Osteoblast (primary cell): ENCODE measurements around the gene MSRB1. TPM values are rescaled to one million over a fixed set of nuclear protein-coding genes. Genes with fewer than 3 reads are reported as not detected.

Source experiments
- DNase-seq: peaks from one replicate; pipeline ENCODE4 v3.0.0; 2011; ENCODE audit warnings: low spot score, mixed read lengths; ENCODE audit not compliant: insufficient read length; ENCODE audit errors: missing footprints
- H2AFZ ChIP-seq: 2 replicates; pipeline ENCODE4 v1.6.0; 2011; ENCODE audit warnings: mild to moderate bottlenecking, low read length
- H3K27ac ChIP-seq: 2 replicates; pipeline ENCODE4 v1.5.1; 2011; ENCODE audit warnings: mild to moderate bottlenecking, low read depth, low read length, moderate library complexity
- H3K27me3 ChIP-seq: 2 replicates; pipeline ENCODE4 v1.6.0; 2012; ENCODE audit warnings: mild to moderate bottlenecking, control low read depth, inconsistent platforms, low read length, moderate library complexity; ENCODE audit not compliant: insufficient read depth
- H3K36me3 ChIP-seq: 2 replicates; pipeline ENCODE4 v1.5.1; 2011; ENCODE audit warnings: mild to moderate bottlenecking, low read length, control low read depth, moderate library complexity; ENCODE audit not compliant: insufficient read depth
- H3K4me1 ChIP-seq: 2 replicates; pipeline ENCODE4 v1.5.1; 2011; ENCODE audit warnings: mild to moderate bottlenecking, low read length, control low read depth, moderate library complexity; ENCODE audit not compliant: insufficient read depth
- H3K4me2 ChIP-seq: 2 replicates; pipeline ENCODE4 v1.6.0; 2011; ENCODE audit warnings: mild to moderate bottlenecking, low read length; ENCODE audit not compliant: insufficient read depth
- H3K4me3 ChIP-seq: fragments of 200-600 bp; sonication (generic); 3 replicates; pipeline ENCODE4 v1.5.1; 2012; ENCODE audit warnings: mild to moderate bottlenecking, low read length, inconsistent platforms; ENCODE audit not compliant: insufficient read depth
- H3K79me2 ChIP-seq: 2 replicates; pipeline ENCODE4 v1.6.0; 2012; ENCODE audit warnings: mild to moderate bottlenecking, low read length, control low read depth, inconsistent platforms; ENCODE audit not compliant: insufficient read depth
- H3K9me3 ChIP-seq: 2 replicates; pipeline ENCODE4 v1.5.1; 2011; ENCODE audit warnings: low read depth, low read length, control low read depth
- H4K20me1 ChIP-seq: 2 replicates; pipeline ENCODE4 v1.6.0; 2012; ENCODE audit warnings: mild to moderate bottlenecking, low read length, control low read depth; ENCODE audit not compliant: insufficient read depth
- total RNA-seq: library from RNA; depleted of rRNA; stranded (reverse); fragments of >200 nt; gene quantifications from 2 replicates; pipeline ENCODE4 v1.2.3, GENCODE V29; 2012
- TF ChIP-seq, protein P1 (sequence below): IDR thresholded peaks from 2 replicates; pipeline ENCODE4 v1.5.1; 2011; ENCODE audit warnings: mild to moderate bottlenecking, low read depth, low read length, moderate library complexity; ENCODE audit errors: extremely low read depth

Gene MSRB1
- total RNA-seq, 1 donor: 18.1 TPM

DNA sequence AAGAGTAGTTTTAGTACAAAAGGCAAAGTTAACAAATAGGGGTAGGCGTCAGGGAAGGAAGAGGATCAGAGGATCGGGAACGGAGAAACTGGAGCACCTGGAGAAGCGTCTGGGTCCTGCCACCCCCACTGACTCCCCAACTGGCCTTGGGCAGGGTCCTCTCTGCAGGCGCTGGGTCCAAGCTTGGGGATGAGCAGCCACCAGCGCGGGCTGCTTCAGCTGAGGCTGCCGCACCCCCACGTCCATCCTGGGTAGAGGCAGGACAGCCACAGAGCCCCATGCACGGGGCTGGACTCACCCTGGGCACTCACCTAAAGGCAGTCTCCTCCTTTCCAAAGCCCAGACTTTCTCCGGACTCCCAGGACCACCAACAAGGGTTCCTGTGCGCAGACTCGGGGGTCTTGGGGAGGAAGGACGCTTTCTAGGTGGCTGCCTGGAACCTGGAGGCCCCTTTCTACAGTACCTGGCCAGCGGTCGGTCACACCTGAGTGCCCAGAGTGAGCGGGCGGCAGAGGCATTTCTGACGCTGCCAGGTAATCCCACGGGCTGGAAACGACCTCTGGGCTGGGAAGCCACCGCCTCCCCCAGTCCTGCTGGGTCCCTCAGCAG lies 25.8 kb downstream of the MSRB1 start:
- Histone ChIP-seq H4K20me1 (peaks cover 3% of the 10 kb centered on the region), H3K27me3 (peaks cover 64% of the 10 kb centered on the region), H3K36me3 (no peaks in the 10 kb centered on the region), H3K27ac (no peak overlapping the region), H3K9me3 (no peaks in the 10 kb centered on the region), H3K79me2 (no peaks in the 10 kb centered on the region), H2AFZ (no peak overlapping the region), H3K4me3 (no peak overlapping the region), H3K4me2 (no peak overlapping the region), H3K4me1 (no peaks in the 10 kb centered on the region)
- TF ChIP-seq, protein P1, sequence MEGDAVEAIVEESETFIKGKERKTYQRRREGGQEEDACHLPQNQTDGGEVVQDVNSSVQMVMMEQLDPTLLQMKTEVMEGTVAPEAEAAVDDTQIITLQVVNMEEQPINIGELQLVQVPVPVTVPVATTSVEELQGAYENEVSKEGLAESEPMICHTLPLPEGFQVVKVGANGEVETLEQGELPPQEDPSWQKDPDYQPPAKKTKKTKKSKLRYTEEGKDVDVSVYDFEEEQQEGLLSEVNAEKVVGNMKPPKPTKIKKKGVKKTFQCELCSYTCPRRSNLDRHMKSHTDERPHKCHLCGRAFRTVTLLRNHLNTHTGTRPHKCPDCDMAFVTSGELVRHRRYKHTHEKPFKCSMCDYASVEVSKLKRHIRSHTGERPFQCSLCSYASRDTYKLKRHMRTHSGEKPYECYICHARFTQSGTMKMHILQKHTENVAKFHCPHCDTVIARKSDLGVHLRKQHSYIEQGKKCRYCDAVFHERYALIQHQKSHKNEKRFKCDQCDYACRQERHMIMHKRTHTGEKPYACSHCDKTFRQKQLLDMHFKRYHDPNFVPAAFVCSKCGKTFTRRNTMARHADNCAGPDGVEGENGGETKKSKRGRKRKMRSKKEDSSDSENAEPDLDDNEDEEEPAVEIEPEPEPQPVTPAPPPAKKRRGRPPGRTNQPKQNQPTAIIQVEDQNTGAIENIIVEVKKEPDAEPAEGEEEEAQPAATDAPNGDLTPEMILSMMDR: no peak
- peak; percentile 84 for DNase-seq

DNA sequence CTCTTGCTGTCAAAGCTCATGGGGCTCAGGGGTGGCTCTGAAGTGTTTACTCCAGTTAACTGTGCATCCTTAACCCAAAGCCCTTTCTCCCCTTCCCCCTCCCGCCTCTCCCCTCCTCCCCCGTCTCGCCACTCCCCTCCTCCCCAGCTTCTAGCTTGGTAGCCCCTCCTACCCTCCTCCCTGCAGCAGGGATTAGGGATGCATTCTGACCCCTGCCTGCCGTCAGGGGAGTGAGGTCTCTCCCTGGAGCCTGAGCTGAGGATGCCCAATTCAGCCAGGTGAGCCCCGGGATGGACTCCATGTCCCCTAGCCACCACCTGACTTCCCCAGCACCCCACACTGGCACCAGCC lies 26.4 kb downstream of the MSRB1 start:
- no peak overlapping the region for H2AFZ ChIP-seq
- H3K4me3 ChIP-seq: no peak overlapping the region
- TF ChIP-seq, protein P1: no peak
- DNase-seq: peak; percentile 74
- no peak overlapping the region for H3K4me2 ChIP-seq
- peaks cover 3% of the 10 kb centered on the region for H4K20me1 ChIP-seq
- H3K36me3 ChIP-seq: no peaks in the 10 kb centered on the region
- H3K4me1 ChIP-seq: no peaks in the 10 kb centered on the region
- H3K27me3 ChIP-seq: peaks cover 63% of the 10 kb centered on the region
- H3K27ac ChIP-seq: no peak overlapping the region
- no peaks in the 10 kb centered on the region for H3K9me3 ChIP-seq
- H3K79me2 ChIP-seq: no peaks in the 10 kb centered on the region

DNA sequence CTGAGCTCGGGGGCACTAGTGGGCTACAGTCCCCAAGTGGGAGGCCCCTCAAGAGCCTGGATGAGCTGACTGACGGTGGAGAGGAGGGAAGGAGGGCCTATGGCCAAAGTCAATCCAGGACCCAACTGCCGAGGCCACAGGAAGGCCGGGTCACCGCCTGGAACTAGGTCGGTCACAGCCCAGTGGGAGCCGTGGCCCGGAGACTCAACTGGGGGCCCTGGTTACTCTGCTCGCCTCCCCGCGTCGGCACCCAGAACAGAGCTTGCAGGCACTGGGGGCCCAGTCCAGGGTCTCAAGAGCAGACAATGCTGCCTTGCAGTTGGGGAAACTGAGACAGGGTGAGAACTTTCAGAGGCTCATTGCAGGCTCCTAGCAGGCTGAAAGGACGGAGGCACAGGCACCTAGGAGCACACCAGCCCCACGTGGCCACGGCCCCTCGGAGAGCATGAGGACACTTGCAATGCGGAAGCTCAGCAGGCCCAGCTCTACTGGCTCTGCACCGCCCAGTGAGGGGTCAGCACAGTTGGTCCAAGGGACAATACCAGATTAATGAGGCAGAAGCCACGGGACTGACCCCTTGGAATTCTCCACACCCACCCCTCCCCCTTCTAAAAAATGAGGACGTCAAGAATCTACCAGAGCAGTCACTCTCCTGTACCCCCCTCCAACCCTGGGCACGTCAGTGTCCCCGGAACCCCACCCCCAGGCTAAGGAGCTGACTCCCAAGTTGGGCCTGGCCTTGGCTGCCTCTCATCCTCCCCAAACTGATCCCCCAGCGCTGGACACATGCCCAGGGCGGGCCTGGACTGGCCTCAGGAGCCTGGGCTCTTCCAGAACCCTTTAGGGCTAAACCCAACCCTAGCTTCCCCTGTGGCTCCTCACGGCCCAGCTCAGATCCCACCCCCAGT lies 27.0 kb downstream of the MSRB1 start:
- DNase-seq: peak; percentile 64
- Histone ChIP-seq H3K9me3 (no peaks in the 10 kb centered on the region), H3K36me3 (no peaks in the 10 kb centered on the region), H3K4me2 (no peak overlapping the region), H3K27ac (no peak overlapping the region), H3K4me1 (no peaks in the 10 kb centered on the region), H3K27me3 (peaks cover 56% of the 10 kb centered on the region), H2AFZ (no peak overlapping the region), H3K4me3 (no peak overlapping the region), H4K20me1 (peaks cover 3% of the 10 kb centered on the region), H3K79me2 (no peaks in the 10 kb centered on the region)
- TF ChIP-seq, protein P1: no peak

DNA sequence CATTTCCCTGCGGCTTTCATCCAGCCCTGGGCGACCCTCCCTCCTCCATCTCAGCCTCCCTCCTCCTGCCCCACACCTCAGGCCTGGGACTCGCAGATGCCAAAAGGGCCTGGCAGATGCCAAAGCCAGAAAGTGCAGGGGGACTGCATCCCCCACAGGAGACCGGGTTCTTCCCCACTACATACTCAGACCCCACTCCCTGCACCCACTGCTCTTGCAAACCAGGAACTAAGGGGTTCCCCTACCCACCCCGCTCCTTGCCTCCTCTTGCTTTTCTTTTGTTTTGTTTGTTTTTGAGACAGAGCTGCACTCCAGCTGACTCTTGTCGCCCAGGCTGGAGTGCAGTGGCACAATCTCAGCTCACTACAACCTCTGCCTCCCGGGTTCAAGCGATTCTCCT lies 28.0 kb downstream of the MSRB1 start:
- H3K27ac ChIP-seq: no peak overlapping the region
- peaks cover 46% of the 10 kb centered on the region for H3K27me3 ChIP-seq
- no peaks in the 10 kb centered on the region for H3K36me3 ChIP-seq
- DNase-seq: peak; percentile 81
- no peaks in the 10 kb centered on the region for H3K9me3 ChIP-seq
- no peaks in the 10 kb centered on the region for H3K4me1 ChIP-seq
- H3K4me3 ChIP-seq: no peak overlapping the region
- H4K20me1 ChIP-seq: no peaks in the 10 kb centered on the region
- no peaks in the 10 kb centered on the region for H3K79me2 ChIP-seq
- TF ChIP-seq, protein P1: no peak
- H3K4me2 ChIP-seq: no peak overlapping the region
- H2AFZ ChIP-seq: no peak overlapping the region
